H9 (cell line): ENCODE measurements around the gene PRRX1. TPM values are rescaled to one million over a fixed set of nuclear protein-coding genes. Genes with fewer than 3 reads are reported as not detected.

Source experiments
- DNase-seq: peaks from one replicate; pipeline ENCODE4 v3.0.0-alpha.2; 2017
- H2AFZ ChIP-seq: one replicate; pipeline ENCODE4 v1.6.1; 2013; ENCODE audit warnings: mild to moderate bottlenecking, low read length, control low read depth, moderate library complexity
- H2AK5ac ChIP-seq: 2 replicates; pipeline ENCODE4 v1.6.1; 2013; ENCODE audit warnings: low read length, control low read depth, mixed read lengths; ENCODE audit not compliant: insufficient read length
- H2BK120ac ChIP-seq: one replicate; pipeline ENCODE4 v1.6.1; 2013; ENCODE audit warnings: low read depth, mild to moderate bottlenecking, low read length, control low read depth, inconsistent platforms; ENCODE audit not compliant: poor library complexity, severe bottlenecking
- H2BK12ac ChIP-seq: 2 replicates; pipeline ENCODE4 v1.6.1; 2013; ENCODE audit warnings: low read length, control low read depth, mixed read lengths, low read depth; ENCODE audit not compliant: insufficient read length
- H2BK15ac ChIP-seq: 2 replicates; pipeline ENCODE4 v1.6.1; 2013; ENCODE audit warnings: low read depth, low read length, control low read depth
- H2BK20ac ChIP-seq: one replicate; pipeline ENCODE4 v1.6.1; 2013; ENCODE audit warnings: low read depth, mild to moderate bottlenecking, low read length, control low read depth, inconsistent platforms; ENCODE audit not compliant: poor library complexity, severe bottlenecking
- H2BK5ac ChIP-seq: 2 replicates; pipeline ENCODE4 v1.6.1; 2013; ENCODE audit warnings: low read length, control low read depth, mixed read lengths; ENCODE audit not compliant: insufficient read length
- H3K14ac ChIP-seq: 2 replicates; pipeline ENCODE4 v1.6.1; 2013; ENCODE audit warnings: low read length, control low read depth; ENCODE audit not compliant: insufficient read depth
- H3K18ac ChIP-seq: 2 replicates; pipeline ENCODE4 v1.6.1; 2013; ENCODE audit warnings: low read depth, mild to moderate bottlenecking, mixed read lengths, low read length, control low read depth; ENCODE audit not compliant: insufficient read length
- H3K23ac ChIP-seq: 2 replicates; pipeline ENCODE4 v1.6.1; 2013; ENCODE audit warnings: low read length, control low read depth, mixed read lengths, low read depth; ENCODE audit not compliant: insufficient read length
- H3K23me2 ChIP-seq: 2 replicates; pipeline ENCODE4 v1.6.1; 2013; ENCODE audit warnings: low read depth, mild to moderate bottlenecking, mixed read lengths, low read length, control low read depth; ENCODE audit not compliant: insufficient read length, poor library complexity, severe bottlenecking
- H3K27ac ChIP-seq: 2 replicates; pipeline ENCODE4 v1.5.1; 2013; ENCODE audit warnings: low read length, control low read depth, mixed read lengths, low read depth; ENCODE audit not compliant: insufficient read length
- H3K27me3 ChIP-seq: 2 replicates; pipeline ENCODE4 v1.6.1; 2013; ENCODE audit warnings: low read length, control low read depth, inconsistent platforms; ENCODE audit not compliant: insufficient read depth
- H3K4ac ChIP-seq: 2 replicates; pipeline ENCODE4 v1.6.1; 2013; ENCODE audit warnings: low read depth, mild to moderate bottlenecking, control low read depth, inconsistent platforms, low read length, moderate library complexity
- H3K4me1 ChIP-seq: 2 replicates; pipeline ENCODE4 v1.6.1; 2013; ENCODE audit warnings: low read length, control low read depth, inconsistent platforms; ENCODE audit not compliant: insufficient read depth
- H3K4me2 ChIP-seq: 2 replicates; pipeline ENCODE4 v1.6.1; 2013; ENCODE audit warnings: low read length, control low read depth, mixed read lengths; ENCODE audit not compliant: insufficient read length, insufficient read depth
- H3K56ac ChIP-seq: 2 replicates; pipeline ENCODE4 v1.6.1; 2013; ENCODE audit warnings: low read depth, mild to moderate bottlenecking, mixed read lengths, low read length, control low read depth; ENCODE audit not compliant: insufficient read length
- H3K79me1 ChIP-seq: 2 replicates; pipeline ENCODE4 v1.6.1; 2013; ENCODE audit warnings: low read depth, mild to moderate bottlenecking, moderate library complexity, low read length, control low read depth, inconsistent platforms; ENCODE audit not compliant: insufficient read depth, poor library complexity, severe bottlenecking
- H3K79me2 ChIP-seq: 2 replicates; pipeline ENCODE4 v1.6.1; 2013; ENCODE audit warnings: low read length, control low read depth, inconsistent platforms; ENCODE audit not compliant: insufficient read depth
- H3K9ac ChIP-seq: 2 replicates; pipeline ENCODE4 v1.6.1; 2013; ENCODE audit warnings: low read length, control low read depth, mixed read lengths; ENCODE audit not compliant: insufficient read length; ENCODE audit errors: extremely low read depth
- H3K9me3 ChIP-seq: one replicate; pipeline ENCODE4 v1.6.1; 2013; ENCODE audit warnings: low read depth, low read length, inconsistent platforms; ENCODE audit not compliant: control insufficient read depth
- H3T11ph ChIP-seq: one replicate; pipeline ENCODE4 v1.6.1; 2013; ENCODE audit warnings: mild to moderate bottlenecking, low read length, control low read depth, inconsistent platforms
- H4K20me1 ChIP-seq: one replicate; pipeline ENCODE4 v1.6.1; 2013; ENCODE audit not compliant: control insufficient read depth, insufficient read length, insufficient read depth
- H4K5ac ChIP-seq: 2 replicates; pipeline ENCODE4 v1.6.1; 2013; ENCODE audit warnings: low read depth, mild to moderate bottlenecking, mixed read lengths, low read length, control low read depth; ENCODE audit not compliant: insufficient read length
- H4K8ac ChIP-seq: replicated peaks from 2 replicates; pipeline ENCODE4 v1.6.1; 2013; ENCODE audit warnings: low read length, control low read depth, mixed read lengths, low read depth; ENCODE audit not compliant: insufficient read length
- H4K91ac ChIP-seq: 2 replicates; pipeline ENCODE4 v1.6.1; 2013; ENCODE audit warnings: low read depth, mild to moderate bottlenecking, moderate library complexity, mixed read lengths, low read length, control low read depth; ENCODE audit not compliant: insufficient read length
- H3K27ac Mint-ChIP-seq, 3 experiments: 2 replicates in 2 of 3; 3 replicates in 1 of 3; pipeline ENCODE4 v1.8.0; 2020 to 2021; ENCODE audit warnings: mixed read lengths in 3 of 3, mild to moderate bottlenecking in 1 of 3, moderate library complexity in 1 of 3
- H3K27me3 Mint-ChIP-seq: 2 replicates; pipeline ENCODE4 v1.8.0; 2021; ENCODE audit warnings: low read depth, mild to moderate bottlenecking, moderate library complexity, mixed read lengths
- H3K36me3 Mint-ChIP-seq, 3 experiments: 2 replicates in 2 of 3; 3 replicates in 1 of 3; pipeline ENCODE4 v1.8.0; 2020 to 2021; ENCODE audit warnings: low read depth in 3 of 3, mixed read lengths in 3 of 3; ENCODE audit not compliant: insufficient read depth in 1 of 3
- H3K4me1 Mint-ChIP-seq, 2 experiments: 2 replicates each; pipeline ENCODE4 v1.8.0; 2020; ENCODE audit warnings: mixed read lengths in 2 of 2
- H3K4me3 Mint-ChIP-seq, 2 experiments: 2 replicates in 1 of 2; 3 replicates in 1 of 2; pipeline ENCODE4 v1.8.0; 2020 to 2021; ENCODE audit warnings: mild to moderate bottlenecking in 2 of 2, mixed read lengths in 2 of 2, moderate library complexity in 1 of 2
- H3K9me3 Mint-ChIP-seq, 2 experiments: 2 replicates in 1 of 2; 3 replicates in 1 of 2; pipeline ENCODE4 v1.8.0; 2020; ENCODE audit warnings: mild to moderate bottlenecking in 2 of 2, mixed read lengths in 2 of 2, moderate library complexity in 1 of 2
- CTCF ChIP-seq: fragments of 200-600 bp; sonication (generic); conservative IDR thresholded peaks from 3 replicates; pipeline ENCODE4 v1.8.0; 2021; ENCODE audit warnings: antibody characterized with exemption, mild to moderate bottlenecking
- WGBS: extraction: QIAGEN DNeasy Blood & Tissue Kit; methylation state at CpG from one replicate; pipeline ENCODE4 v1.1.7; 2013; ENCODE audit warnings: missing lambda C conversion rate, low lambda C conversion rate, mixed read lengths; ENCODE audit not compliant: insufficient read length; ENCODE audit errors: extremely low coverage; 5-methylcytosine and 5-hydroxymethylcytosine counted together
- total RNA-seq: library from RNA; stranded (reverse); gene quantifications from 2 replicates; pipeline ENCODE4 v1.2.1, GENCODE V29; 2021

Gene PRRX1
- total RNA-seq, 1 experiment from 2014 or later, result not detected

- Histone ChIP-seq H3K18ac (no peak overlapping the region), H4K5ac (no peak overlapping the region), H3T11ph (no peak overlapping the region), H2BK20ac (no peak overlapping the region), H4K91ac (no peak overlapping the region), H3K27ac (no peak overlapping the region), H3K14ac (no peak overlapping the region), H3K4me1 (no peaks in the 10 kb centered on the region), H3K9ac (no peak overlapping the region), H3K4ac (no peak overlapping the region), H3K56ac (no peak overlapping the region), H2AFZ (no peak overlapping the region), H2AK5ac (no peak overlapping the region), H3K79me2 (no peaks in the 10 kb centered on the region), H4K8ac (no peak overlapping the region), H3K23me2 (no peaks in the 10 kb centered on the region), H2BK12ac (no peak overlapping the region), H2BK120ac (no peak overlapping the region), H2BK5ac (no peak overlapping the region), H4K20me1 (no peaks in the 10 kb centered on the region), H3K27me3 (no peaks in the 10 kb centered on the region; the same call in 1 of the 2 replicates), H3K9me3 (no peaks in the 10 kb centered on the region), H3K4me2 (no peak overlapping the region), H2BK15ac (no peak overlapping the region), H3K79me1 (no peaks in the 10 kb centered on the region), H3K23ac (no peak overlapping the region)
- no peaks in the 10 kb centered on the region for H3K36me3 Mint-ChIP-seq
- H3K9me3 Mint-ChIP-seq, result no peaks in the 10 kb centered on the region
- no peak overlapping the region for H3K4me3 Mint-ChIP-seq
- no peak for TF ChIP-seq CTCF
- H3K27ac Mint-ChIP-seq, result no peak overlapping the region
- no CpG with 5 or more reads among the region's 1 CpG for WGBS
- H3K4me1 Mint-ChIP-seq, result peaks cover 0 to 3% of the 10 kb centered on the region in 2 experiments; a peak in 1 of 4 replicates
- H3K27me3 Mint-ChIP-seq, result no peaks in the 10 kb centered on the region; the same call in 1 of the 2 replicates
- DNase-seq, result no peak
Observed at GRCh38 chr1:170682169-170682568, 18.2 kb downstream of the PRRX1 start.
